ENCODE results near the gene FTH1.
A peak's percentile ranks its signal among the peaks of the same experiment; 100 is the strongest.

FTH1 gene

DNA sequence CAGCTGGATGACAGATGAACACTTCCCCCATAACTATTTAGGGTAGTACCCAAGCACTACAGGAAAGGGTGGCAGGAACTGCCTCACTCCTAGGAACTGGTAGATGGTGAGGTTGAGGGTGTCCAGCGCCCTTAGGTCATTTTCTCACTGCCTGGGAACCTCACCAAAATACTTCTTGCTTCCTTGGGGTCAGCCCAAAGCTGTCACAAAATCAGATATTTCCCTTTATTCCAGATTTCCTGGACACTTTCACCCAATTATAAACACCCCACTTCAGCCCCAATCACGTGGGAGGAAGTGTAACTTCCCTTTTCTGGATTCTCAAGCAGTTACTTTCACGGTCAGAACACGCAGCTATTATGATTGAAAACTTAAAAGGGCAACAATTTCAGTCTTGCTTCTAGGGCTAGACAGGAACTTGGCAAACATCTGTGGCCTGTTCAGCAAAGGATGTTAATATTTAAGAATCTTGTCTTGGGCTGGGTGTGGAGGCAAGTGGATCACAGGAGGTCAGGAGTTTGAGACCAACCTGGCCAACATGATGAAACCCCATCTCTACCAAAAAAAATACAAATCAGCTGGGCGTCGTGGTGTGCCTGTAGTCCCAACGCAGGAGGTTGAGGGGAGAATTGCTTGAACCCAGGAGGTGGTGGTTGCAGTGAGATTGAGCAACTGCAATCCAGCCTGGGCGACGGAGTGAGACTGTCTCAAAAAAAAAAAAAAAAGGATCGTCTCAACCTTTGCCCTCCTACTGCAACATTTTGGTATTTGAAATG, 4.0 kb downstream of the FTH1 start:
- intact Hi-C loops (cut with micrococcal nuclease): no loop called here
- Mint-ChIP-seq H3K27me3 (no peaks in the 10 kb centered on the region), H3K36me3 (ENCODE audit: low read depth) (peaks cover 100% of the 10 kb centered on the region), H3K27ac (peak overlapping the region; percentile 99), H3K4me1 (ENCODE audit: low read depth) (peaks cover 65% of the 10 kb centered on the region), H3K9me3 (no peaks in the 10 kb centered on the region), H3K4me3 (peak overlapping the region; percentile 93)

GRCh38 chr11:61963016-61963281, 4.5 kb downstream of the FTH1 start:
- peaks cover 100% of the 10 kb centered on the region for H3K36me3 Mint-ChIP-seq (ENCODE audit: low read depth)
- H3K4me1 Mint-ChIP-seq (ENCODE audit: low read depth): peaks cover 63% of the 10 kb centered on the region
- H3K4me3 Mint-ChIP-seq: peak overlapping the region; percentile 18
- H3K9me3 Mint-ChIP-seq: no peaks in the 10 kb centered on the region
- no peaks in the 10 kb centered on the region for H3K27me3 Mint-ChIP-seq
- intact Hi-C loops (cut with micrococcal nuclease): no loop called here
- peak overlapping the region; percentile 99 for H3K27ac Mint-ChIP-seq

GRCh38 chr11:61962213-61963015, 5.0 kb downstream of the FTH1 start:
- Mint-ChIP-seq H3K4me3 (peak overlapping the region; percentile 18), H3K36me3 (ENCODE audit: low read depth) (peaks cover 100% of the 10 kb centered on the region), H3K4me1 (ENCODE audit: low read depth) (peaks cover 61% of the 10 kb centered on the region), H3K9me3 (no peaks in the 10 kb centered on the region), H3K27ac (peak overlapping the region; percentile 99), H3K27me3 (no peaks in the 10 kb centered on the region)
- intact Hi-C loops (cut with micrococcal nuclease): no loop called here

- Mint-ChIP-seq H3K27me3 (no peaks in the 10 kb centered on the region), H3K4me1 (ENCODE audit: low read depth) (peaks cover 69% of the 10 kb centered on the region), H3K9me3 (no peaks in the 10 kb centered on the region), H3K36me3 (ENCODE audit: low read depth) (peaks cover 99% of the 10 kb centered on the region), H3K4me3 (no peak overlapping the region), H3K27ac (peak overlapping the region; percentile 99)
- intact Hi-C loops (cut with micrococcal nuclease): no loop called here
These were observed 5.7 kb downstream of the FTH1 start for GRCh38 chr11:61961570-61962212.

DNA sequence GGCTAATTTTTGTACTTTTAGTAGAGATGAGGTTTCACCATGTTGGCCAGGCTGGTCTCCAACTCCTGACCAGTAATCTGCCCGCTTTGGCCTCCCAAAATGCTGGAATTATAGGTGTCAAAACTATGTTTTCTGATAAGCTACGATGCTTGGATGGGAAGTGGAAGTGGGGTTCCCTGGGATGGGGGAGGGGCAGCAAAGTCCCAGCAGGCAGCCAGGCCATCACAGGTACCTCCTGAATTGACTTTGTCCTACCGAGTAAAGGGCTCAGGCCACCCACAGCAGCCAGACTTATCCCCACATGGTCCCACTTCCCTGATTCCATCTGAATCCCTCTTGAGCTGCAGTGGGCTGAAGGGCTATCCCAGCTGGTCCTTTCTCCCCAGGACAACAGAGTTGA, 6.9 kb downstream of the FTH1 start:
- Mint-ChIP-seq H3K27me3 (no peaks in the 10 kb centered on the region), H3K36me3 (ENCODE audit: low read depth) (peaks cover 96% of the 10 kb centered on the region), H3K27ac (no peak overlapping the region), H3K4me1 (ENCODE audit: low read depth) (peaks cover 80% of the 10 kb centered on the region), H3K9me3 (no peaks in the 10 kb centered on the region), H3K4me3 (no peak overlapping the region)
- intact Hi-C loops (cut with micrococcal nuclease): no loop called here

- no peak overlapping the region for H3K4me3 Mint-ChIP-seq
- H3K36me3 Mint-ChIP-seq (ENCODE audit: low read depth): peaks cover 88% of the 10 kb centered on the region
- H3K4me1 Mint-ChIP-seq (ENCODE audit: low read depth): peaks cover 82% of the 10 kb centered on the region
- no peaks in the 10 kb centered on the region for H3K27me3 Mint-ChIP-seq
- H3K9me3 Mint-ChIP-seq: no peaks in the 10 kb centered on the region
- intact Hi-C loops (cut with micrococcal nuclease): no loop called here
- no peak overlapping the region for H3K27ac Mint-ChIP-seq
These were observed 7.8 kb downstream of the FTH1 start for GRCh38 chr11:61959678-61960077.

DNA sequence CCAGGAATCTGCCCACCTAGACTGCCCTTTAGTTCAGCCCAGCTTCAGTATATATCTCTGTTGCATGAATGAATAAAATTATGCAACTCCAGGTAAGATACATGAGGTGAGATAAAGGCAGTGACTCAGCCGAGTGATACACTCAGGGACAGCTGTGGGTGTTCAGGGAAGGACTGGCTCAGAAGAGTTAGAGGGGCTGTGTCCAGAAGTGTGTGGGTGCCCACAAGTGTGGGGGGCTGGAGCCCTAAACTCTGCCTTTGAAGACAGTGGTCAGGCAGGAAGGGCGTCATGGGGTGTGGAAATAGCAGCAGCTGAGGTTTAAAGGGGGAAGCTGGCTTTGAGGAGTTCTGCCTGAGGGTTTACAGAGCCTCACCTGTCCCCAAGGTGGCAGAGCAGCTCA, 8.3 kb downstream of the FTH1 start:
- H3K4me3 Mint-ChIP-seq: no peak overlapping the region
- intact Hi-C loops (cut with micrococcal nuclease): no loop called here
- H3K27me3 Mint-ChIP-seq: no peaks in the 10 kb centered on the region
- H3K27ac Mint-ChIP-seq: no peak overlapping the region
- no peaks in the 10 kb centered on the region for H3K9me3 Mint-ChIP-seq
- peaks cover 84% of the 10 kb centered on the region for H3K4me1 Mint-ChIP-seq (ENCODE audit: low read depth)
- peaks cover 82% of the 10 kb centered on the region for H3K36me3 Mint-ChIP-seq (ENCODE audit: low read depth)

GRCh38 chr11:61958590-61958989, 8.8 kb downstream of the FTH1 start:
- intact Hi-C loops (cut with micrococcal nuclease): no loop called here
- Mint-ChIP-seq H3K4me3 (no peak overlapping the region), H3K27me3 (no peaks in the 10 kb centered on the region), H3K4me1 (ENCODE audit: low read depth) (peaks cover 83% of the 10 kb centered on the region), H3K36me3 (ENCODE audit: low read depth) (peaks cover 77% of the 10 kb centered on the region), H3K9me3 (no peaks in the 10 kb centered on the region), H3K27ac (no peak overlapping the region)

GRCh38 chr11:61957021-61957770, 10.2 kb downstream of the FTH1 start:
- peaks cover 70% of the 10 kb centered on the region for H3K4me1 Mint-ChIP-seq (ENCODE audit: low read depth)
- H3K27me3 Mint-ChIP-seq: no peaks in the 10 kb centered on the region
- H3K36me3 Mint-ChIP-seq (ENCODE audit: low read depth): peaks cover 63% of the 10 kb centered on the region
- H3K9me3 Mint-ChIP-seq: no peaks in the 10 kb centered on the region
- peak overlapping the region; percentile 89 for H3K27ac Mint-ChIP-seq
- no peak overlapping the region for H3K4me3 Mint-ChIP-seq
- intact Hi-C loops (cut with micrococcal nuclease): no loop called here

- Mint-ChIP-seq H3K4me1 (ENCODE audit: low read depth) (peaks cover 68% of the 10 kb centered on the region), H3K4me3 (peak overlapping the region; percentile 76), H3K27ac (peak overlapping the region; percentile 89), H3K36me3 (ENCODE audit: low read depth) (peaks cover 55% of the 10 kb centered on the region), H3K27me3 (no peaks in the 10 kb centered on the region), H3K9me3 (no peaks in the 10 kb centered on the region)
- intact Hi-C loops (cut with micrococcal nuclease): no loop called here
These were observed 11.0 kb downstream of the FTH1 start for GRCh38 chr11:61956191-61957020.

- peak overlapping the region; percentile 89 for H3K27ac Mint-ChIP-seq
- peak overlapping the region; percentile 76 for H3K4me3 Mint-ChIP-seq
- intact Hi-C loops (cut with micrococcal nuclease): no loop called here
These were observed 11.9 kb downstream of the FTH1 start for GRCh38 chr11:61955422-61956135.

DNA sequence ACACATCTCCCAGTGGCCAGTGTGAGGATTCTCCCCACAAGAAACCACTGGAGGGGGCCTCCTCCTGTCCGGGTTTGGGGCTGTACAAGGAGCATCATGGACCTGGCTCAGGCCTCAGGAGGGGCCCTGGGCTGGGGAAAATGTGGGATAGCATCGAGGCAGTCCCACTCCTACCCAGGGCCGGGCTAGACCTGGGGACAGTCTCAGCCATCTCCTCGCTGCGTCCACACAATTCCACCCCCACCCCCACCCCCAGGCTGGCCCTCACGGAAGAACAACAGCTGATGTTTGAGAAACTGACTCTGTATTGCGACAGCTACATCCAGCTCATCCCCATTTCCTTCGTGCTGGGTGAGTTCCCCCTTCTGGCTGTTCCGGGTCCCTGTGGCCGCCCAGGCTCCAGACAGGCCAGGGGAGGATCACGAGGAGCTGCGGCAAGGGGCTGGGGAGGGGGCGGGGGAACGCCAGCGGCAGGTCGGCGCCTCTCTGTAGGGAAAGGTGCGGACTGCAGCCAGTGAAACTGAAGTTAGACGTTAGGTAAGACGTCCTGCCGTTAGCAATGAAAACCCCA, 12.5 kb downstream of the FTH1 start:
- Mint-ChIP-seq H3K4me1 (ENCODE audit: low read depth) (peaks cover 57% of the 10 kb centered on the region), H3K4me3 (peak overlapping the region; percentile 76), H3K36me3 (ENCODE audit: low read depth) (peaks cover 40% of the 10 kb centered on the region), H3K27me3 (no peaks in the 10 kb centered on the region), H3K9me3 (no peaks in the 10 kb centered on the region), H3K27ac (peak overlapping the region; percentile 89)
- intact Hi-C loops (cut with micrococcal nuclease): no loop called here

More at GRCh38 chr11:61955422-61956135, 11.9 kb downstream of the FTH1 start:
- peaks cover 47% of the 10 kb centered on the region for H3K36me3 Mint-ChIP-seq (ENCODE audit: low read depth)
- H3K9me3 Mint-ChIP-seq: no peaks in the 10 kb centered on the region
- H3K27me3 Mint-ChIP-seq: no peaks in the 10 kb centered on the region
- peaks cover 61% of the 10 kb centered on the region for H3K4me1 Mint-ChIP-seq (ENCODE audit: low read depth)

All from dendritic cell treated with granulocyte-macrophage colony-stimulating factor and Interleukin-4, amounts not matched to agents 40 ng/mL and 50 ng/mL, for 4 days (primary cell).